NCI-H460 (cell line): ENCODE measurements around the gene HEXA. TPM values are rescaled to one million over a fixed set of nuclear protein-coding genes. Genes with fewer than 3 reads are reported as not detected.
A peak's percentile ranks its signal among the peaks of the same experiment; 100 is the strongest.

Experiments used
- DNase-seq: peaks from one replicate; pipeline ENCODE4 v3.0.0-alpha.2; 2016; ENCODE audit warnings: low read depth; ENCODE audit errors: extremely low read depth
- total RNA-seq: library from RNA; depleted of rRNA; stranded (reverse); fragments of >200 nt; shearing (Covaris generic); gene quantifications from 2 replicates; pipeline ENCODE4 v1.2.3, GENCODE V29; 2014; rRNA removed

HEXA gene
- total RNA-seq, 1 experiment from 2014 or later: 115 TPM

GRCh38 chr15:72323752-72324151, 52.1 kb downstream of the HEXA start:
- DNase-seq: no peak

GRCh38 chr15:72319985-72320671, 55.7 kb downstream of the HEXA start, which contains the start of gene CELF6:
Gene CELF6, minus strand, starts transcription at chr15:72320157. Its CDS starts 283 bp downstream, at chr15:72319874.
- DNase-seq: peak; percentile 47

- DNase-seq: peak; percentile 46
Measured at GRCh38 chr15:72319360-72319984, 56.3 kb downstream of the HEXA start.

GRCh38 chr15:72318408-72318942, 57.3 kb downstream of the HEXA start:
- DNase-seq: no peak

GRCh38 chr15:72315706-72316370, 60.0 kb downstream of the HEXA start:
- DNase-seq: no peak

- DNase-seq: no peak
Measured at GRCh38 chr15:72313881-72314280, 61.9 kb downstream of the HEXA start.

- DNase-seq: no peak
Measured at GRCh38 chr15:72313448-72313840, 62.4 kb downstream of the HEXA start.

- DNase-seq: peak; percentile 58
Measured at GRCh38 chr15:72312605-72313447, 63.0 kb downstream of the HEXA start.

- no peak for DNase-seq
Measured at GRCh38 chr15:72307026-72307425, 68.8 kb downstream of the HEXA start.

GRCh38 chr15:72306211-72306785, 69.5 kb downstream of the HEXA start:
- no peak for DNase-seq

GRCh38 chr15:72304596-72304995, 71.2 kb downstream of the HEXA start:
- no peak for DNase-seq

GRCh38 chr15:72302955-72303354, 72.9 kb downstream of the HEXA start:
- DNase-seq: no peak

Other genes starting within 250 kb of the HEXA start
- 0.25 and 0.43 TPM in 2 replicates for gene GRAMD2A, start 178.2 kb downstream of the HEXA start, total RNA-seq
- 858 and 924 TPM in 2 replicates for gene PKM, start 144.8 kb downstream of the HEXA start, total RNA-seq
- 31.4 and 36.9 TPM in 2 replicates for gene PARP6, start 103.5 kb downstream of the HEXA start, total RNA-seq
- 0.10 and 0.32 TPM in 2 replicates for gene CELF6, start 55.9 kb downstream of the HEXA start, total RNA-seq
- not detected in 2 replicates for gene TMEM202, start 22.3 kb upstream of the HEXA start, total RNA-seq
- gene ARIH1, start 98.3 kb upstream of the HEXA start, total RNA-seq: 54.8 and 61.2 TPM in 2 replicates